K562 (cell line): ENCODE data around the gene IL1RAPL2. TPM values are rescaled to one million over a fixed set of nuclear protein-coding genes. Genes with fewer than 3 reads are reported as not detected.

ENCODE experiments used
- ATAC-seq: fragments of 200-7000 bp; cut with Tn5 transposase; 3 replicates; pipeline ENCODE4 v1.9.1; 2020; ENCODE audit warnings: moderate library complexity
- BruUV-seq: library from RNA; stranded (reverse); fragments of 400-500 nt; replicated peaks from 2 replicates; lab custom pipeline; 2021; lab: Mats Ljungman, UMichigan
- CTCF ChIA-PET: fragments of 300-600 bp; formaldehyde crosslinking; extraction: SDS; loops from one replicate; lab custom pipeline; 2021; ENCODE audit warnings: low intra/inter-chr PET ratio; lab: Yijun Ruan, JAX
- POLR2A ChIA-PET: fragments of 300-600, 350-650 bp; sonication (Branson Sonifier 250); formaldehyde crosslinking; extraction: SDS; loops from one replicate; lab custom pipeline; 2021; ENCODE audit warnings: antibody characterized with exemption, inconsistent platforms; lab: Yijun Ruan, JAX
- DNase-seq, 4 experiments: peaks; one replicate each; pipeline versions ENCODE4 v3.0.0 to v3.0.0-alpha.2; 2011 to 2018; ENCODE audit warnings: low spot score in 3 of 4, mixed read lengths in 3 of 4; ENCODE audit errors: extremely low read depth in 1 of 4
- FAIRE-seq: peaks from 2 replicates; lab custom pipeline; 2011; peaks lifted over from hg19 to GRCh38; lab: Jason Lieb, UNC
- H2AFZ ChIP-seq: 2 replicates; pipeline ENCODE4 v1.6.0; 2011; ENCODE audit warnings: low read depth, low read length, control low read depth, inconsistent platforms
- H3K27ac ChIP-seq: fragments of 200-600 bp; 3 replicates; pipeline ENCODE4 v1.8.0; 2011; ENCODE audit warnings: low read depth, mild to moderate bottlenecking, control low read depth, inconsistent platforms, low read length, moderate library complexity, mixed read lengths; ENCODE audit errors: extremely low read depth
- H3K27me3 ChIP-seq, 2 experiments: fragments of 300-600 bp in 1 of 2; 2 replicates in 1 of 2; 3 replicates in 1 of 2; pipeline versions ENCODE4 v1.6.0 to v1.8.0; 2011; ENCODE audit warnings: inconsistent platforms in 2 of 2, low read length in 2 of 2, mild to moderate bottlenecking in 1 of 2, mixed read lengths in 1 of 2, moderate library complexity in 1 of 2; ENCODE audit not compliant: control insufficient read depth in 2 of 2, insufficient read depth in 2 of 2
- H3K36me3 ChIP-seq: fragments of 300-600 bp; 3 replicates; pipeline ENCODE4 v1.8.0; 2011; ENCODE audit warnings: mild to moderate bottlenecking, low read length, inconsistent platforms; ENCODE audit not compliant: control insufficient read depth, insufficient read depth
- H3K4me1 ChIP-seq, 2 experiments: fragments of 200-600 bp in 1 of 2; replicated peaks in 1 of 2; 2 replicates in 1 of 2; 3 replicates in 1 of 2; pipeline versions ENCODE4 v1.5.1 to v1.8.0; 2011; ENCODE audit warnings: inconsistent platforms in 2 of 2, low read length in 2 of 2, mild to moderate bottlenecking in 1 of 2, mixed read lengths in 1 of 2, moderate library complexity in 1 of 2; ENCODE audit not compliant: control insufficient read depth in 2 of 2, insufficient read depth in 2 of 2
- H3K4me2 ChIP-seq: 2 replicates; pipeline ENCODE4 v1.6.1; 2011; ENCODE audit warnings: low read length, control low read depth, inconsistent platforms, mixed read lengths; ENCODE audit not compliant: insufficient read depth
- H3K4me3 ChIP-seq: fragments of 200-600 bp; sonication (generic), shearing (Covaris generic); 2 replicates; pipeline ENCODE4 v1.5.1; 2016; ENCODE audit warnings: control low read depth, inconsistent platforms
- H3K79me2 ChIP-seq: fragments of 200-600 bp; 3 replicates; pipeline ENCODE4 v1.8.0; 2011; ENCODE audit warnings: low read length, inconsistent platforms; ENCODE audit not compliant: control insufficient read depth, insufficient read depth
- H3K9ac ChIP-seq, 2 experiments: 2 replicates each; pipeline versions ENCODE4 v1.6.0 to v1.6.1; 2011; ENCODE audit warnings: low read depth in 2 of 2, low read length in 2 of 2, control low read depth in 1 of 2, inconsistent platforms in 1 of 2, mild to moderate bottlenecking in 1 of 2, mixed read lengths in 1 of 2; ENCODE audit not compliant: insufficient read depth in 1 of 2
- H3K9me1 ChIP-seq: one replicate; pipeline ENCODE4 v1.6.0; 2011; ENCODE audit warnings: inconsistent platforms, mild to moderate bottlenecking, low read length, moderate library complexity; ENCODE audit not compliant: control insufficient read depth, insufficient read depth
- H3K9me3 ChIP-seq: replicated peaks from 2 replicates; pipeline ENCODE4 v1.5.1; 2011; ENCODE audit warnings: low read depth, low read length, inconsistent platforms; ENCODE audit not compliant: control insufficient read depth, insufficient read depth
- H4K20me1 ChIP-seq: replicated peaks from 2 replicates; pipeline ENCODE4 v1.6.1; 2011; ENCODE audit warnings: low read length, inconsistent platforms, mixed read lengths; ENCODE audit not compliant: control insufficient read depth, insufficient read depth
- HDAC3 ChIP-seq: fragments of 450-650 bp; IDR thresholded peaks from 2 replicates; pipeline ENCODE4 v1.6.1; 2018; ENCODE audit warnings: borderline replicate concordance, mild to moderate bottlenecking, moderate library complexity; ENCODE audit not compliant: partially characterized antibody
- MAFF ChIP-seq: IDR thresholded peaks from 2 replicates; pipeline ENCODE4 v1.6.1; 2012; ENCODE audit warnings: low read length, improper control_type of control experiment
- NBN ChIP-seq: fragments of 450-650 bp; IDR thresholded peaks from 2 replicates; pipeline ENCODE4 v1.6.1; 2016; ENCODE audit warnings: low read depth, mild to moderate bottlenecking
- ZFP36 ChIP-seq: fragments of 150-350 bp; IDR thresholded peaks from 2 replicates; pipeline ENCODE4 v1.6.1; 2018; ENCODE audit warnings: low read length, low read depth; ENCODE audit not compliant: partially characterized antibody
- WGBS: fragments of 100-300 bp; shearing (Covaris generic); methylation state at CpG from one replicate; pipeline ENCODE4 v1.1.6; 2016; ENCODE audit warnings: low coverage, mixed read lengths; ENCODE audit not compliant: insufficient coverage; ENCODE audit errors: missing lambda C conversion rate; 5-methylcytosine and 5-hydroxymethylcytosine counted together
- in situ Hi-C: fragments of 300-500 bp; cut with MboI; formaldehyde crosslinking; loops from 4 replicates; pipeline ENCODE4 v1.15.0; 2018; ENCODE audit warnings: inconsistent platforms, mixed read lengths
- intact Hi-C: fragments of 100-400 bp; cut with micrococcal nuclease; formaldehyde crosslinking; loops from 2 replicates; pipeline ENCODE4 v1.14.2; 2022
- polyA plus RNA-seq, 8 experiments: library from polyadenylated mRNA; depleted of rRNA in 4 of 8; stranded (reverse) in 5 of 8; unstranded in 3 of 8; fragments of >200 nt; fragmentation: Nextera tagmentation in 2 of 8; fragmentation: Illumina TruSeq in 1 of 8; extraction: Ambion mirVana in 2 of 8; extraction: Trizol in 1 of 8; gene quantifications; 2 replicates each; pipeline versions ENCODE4 v1.2.1 to v1.2.3, GENCODE V29; 2011 to 2014; ENCODE audit warnings: inconsistent platforms in 1 of 8, missing spikeins in 1 of 8
- total RNA-seq, 7 experiments: library from RNA; depleted of rRNA in 6 of 7; stranded (reverse); fragments of >200 nt in 6 of 7; fragmentation: Illumina TruSeq in 2 of 7; extraction: Trizol in 2 of 7; gene quantifications; 2 replicates each; pipeline versions ENCODE4 v1.2.1 to v1.2.3, GENCODE V29; 2011 to 2021; ENCODE audit warnings: low replicate concordance in 1 of 7
- TF ChIP-seq, protein P1 (sequence below), 2 experiments: fragments of 200-800 bp in 1 of 2; sonication (Bioruptor generic) in 1 of 2; sonication (generic) in 1 of 2; formaldehyde crosslinking in 1 of 2; IDR thresholded peaks in 1 of 2; conservative IDR thresholded peaks in 1 of 2; 2 replicates each; pipeline versions ENCODE4 v1.5.0 to v1.6.1; 2016 to 2020; ENCODE audit warnings: missing compliant biosample characterization in 1 of 2, missing genetic modification characterization in 1 of 2, missing genetic modification reagents in 1 of 2
- TF ChIP-seq, protein P2 (sequence below): fragments of 150-350 bp; IDR thresholded peaks from 2 replicates; pipeline ENCODE4 v1.6.1; 2014; ENCODE audit warnings: low read depth, mild to moderate bottlenecking, low read length, borderline replicate concordance

Gene IL1RAPL2
- total and polyA plus RNA-seq, 9 of the 15 experiments (the other 6 are each of a cell fraction or from before 2014, with no cell fraction given), result not detected

DNA sequence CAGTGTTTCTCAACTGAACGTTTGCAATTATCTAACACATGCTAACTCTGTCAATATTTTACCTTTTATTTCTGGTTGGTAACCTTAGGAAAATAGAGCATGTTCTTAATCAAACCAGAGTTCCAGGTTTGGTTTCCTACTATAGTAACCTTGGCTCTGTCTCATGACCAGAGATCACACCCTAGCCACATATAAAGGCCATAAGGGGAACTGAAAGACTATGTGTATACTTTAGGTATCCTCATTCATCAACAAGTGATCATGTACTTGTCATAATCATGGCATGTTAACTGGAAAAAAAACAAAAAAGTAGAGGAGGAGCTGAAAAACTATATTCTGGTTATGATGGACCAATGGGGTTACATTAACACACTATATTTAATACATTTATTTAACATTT, 352.1 kb downstream of the IL1RAPL2 start:
- Histone ChIP-seq H3K27me3 (no peaks in the 10 kb centered on the region), H3K79me2 (no peaks in the 10 kb centered on the region), H2AFZ (no peak overlapping the region), H3K4me1 (no peaks in the 10 kb centered on the region), H4K20me1 (no peaks in the 10 kb centered on the region), H3K27ac (no peak overlapping the region), H3K9me3 (no peaks in the 10 kb centered on the region), H3K9me1 (no peaks in the 10 kb centered on the region), H3K4me2 (no peak overlapping the region), H3K4me3 (no peak overlapping the region), H3K9ac (no peak overlapping the region), H3K36me3 (no peaks in the 10 kb centered on the region)
- ChIA-PET CTCF (no interaction called here), POLR2A (no interaction called here)
- in situ Hi-C loops, result no loop called here
- intact Hi-C loops, result no loop called here
- WGBS, result 0% methylated on average over 1 of the region's 1 CpG
- FAIRE-seq (no peak), ATAC-seq (no peak), DNase-seq (no peak)
- TF ChIP-seq NBN (no peak), HDAC3 (no peak), ZFP36 (no peak), MAFF (no peak)
- TF ChIP-seq, protein P1, sequence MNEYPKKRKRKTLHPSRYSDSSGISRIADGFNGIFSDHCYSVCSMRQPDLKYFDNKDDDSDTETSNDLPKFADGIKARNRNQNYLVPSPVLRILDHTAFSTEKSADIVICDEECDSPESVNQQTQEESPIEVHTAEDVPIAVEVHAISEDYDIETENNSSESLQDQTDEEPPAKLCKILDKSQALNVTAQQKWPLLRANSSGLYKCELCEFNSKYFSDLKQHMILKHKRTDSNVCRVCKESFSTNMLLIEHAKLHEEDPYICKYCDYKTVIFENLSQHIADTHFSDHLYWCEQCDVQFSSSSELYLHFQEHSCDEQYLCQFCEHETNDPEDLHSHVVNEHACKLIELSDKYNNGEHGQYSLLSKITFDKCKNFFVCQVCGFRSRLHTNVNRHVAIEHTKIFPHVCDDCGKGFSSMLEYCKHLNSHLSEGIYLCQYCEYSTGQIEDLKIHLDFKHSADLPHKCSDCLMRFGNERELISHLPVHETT (CRISPR knock-in tag; conservative IDR thresholded peaks at IDR 0.05 in 1 of 2, IDR thresholded peaks at IDR 0.05 in 1 of 2), result no peak
- TF ChIP-seq, protein P2, sequence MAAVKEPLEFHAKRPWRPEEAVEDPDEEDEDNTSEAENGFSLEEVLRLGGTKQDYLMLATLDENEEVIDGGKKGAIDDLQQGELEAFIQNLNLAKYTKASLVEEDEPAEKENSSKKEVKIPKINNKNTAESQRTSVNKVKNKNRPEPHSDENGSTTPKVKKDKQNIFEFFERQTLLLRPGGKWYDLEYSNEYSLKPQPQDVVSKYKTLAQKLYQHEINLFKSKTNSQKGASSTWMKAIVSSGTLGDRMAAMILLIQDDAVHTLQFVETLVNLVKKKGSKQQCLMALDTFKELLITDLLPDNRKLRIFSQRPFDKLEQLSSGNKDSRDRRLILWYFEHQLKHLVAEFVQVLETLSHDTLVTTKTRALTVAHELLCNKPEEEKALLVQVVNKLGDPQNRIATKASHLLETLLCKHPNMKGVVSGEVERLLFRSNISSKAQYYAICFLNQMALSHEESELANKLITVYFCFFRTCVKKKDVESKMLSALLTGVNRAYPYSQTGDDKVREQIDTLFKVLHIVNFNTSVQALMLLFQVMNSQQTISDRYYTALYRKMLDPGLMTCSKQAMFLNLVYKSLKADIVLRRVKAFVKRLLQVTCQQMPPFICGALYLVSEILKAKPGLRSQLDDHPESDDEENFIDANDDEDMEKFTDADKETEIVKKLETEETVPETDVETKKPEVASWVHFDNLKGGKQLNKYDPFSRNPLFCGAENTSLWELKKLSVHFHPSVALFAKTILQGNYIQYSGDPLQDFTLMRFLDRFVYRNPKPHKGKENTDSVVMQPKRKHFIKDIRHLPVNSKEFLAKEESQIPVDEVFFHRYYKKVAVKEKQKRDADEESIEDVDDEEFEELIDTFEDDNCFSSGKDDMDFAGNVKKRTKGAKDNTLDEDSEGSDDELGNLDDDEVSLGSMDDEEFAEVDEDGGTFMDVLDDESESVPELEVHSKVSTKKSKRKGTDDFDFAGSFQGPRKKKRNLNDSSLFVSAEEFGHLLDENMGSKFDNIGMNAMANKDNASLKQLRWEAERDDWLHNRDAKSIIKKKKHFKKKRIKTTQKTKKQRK, result no peak
- BruUV-seq, result no TSS peak
